ENCODE measurements around the gene DNAH14. TPM values are rescaled to one million over a fixed set of nuclear protein-coding genes. Genes with fewer than 3 reads are reported as not detected.

DNAH14 gene
- total RNA-seq, 2 donors from 2014 or later: 7.5 to 9.6 TPM

- no peaks in the 10 kb centered on the region for H3K27me3 ChIP-seq
- no peak overlapping the region for H3K27ac ChIP-seq
- TF ChIP-seq, protein P1, sequence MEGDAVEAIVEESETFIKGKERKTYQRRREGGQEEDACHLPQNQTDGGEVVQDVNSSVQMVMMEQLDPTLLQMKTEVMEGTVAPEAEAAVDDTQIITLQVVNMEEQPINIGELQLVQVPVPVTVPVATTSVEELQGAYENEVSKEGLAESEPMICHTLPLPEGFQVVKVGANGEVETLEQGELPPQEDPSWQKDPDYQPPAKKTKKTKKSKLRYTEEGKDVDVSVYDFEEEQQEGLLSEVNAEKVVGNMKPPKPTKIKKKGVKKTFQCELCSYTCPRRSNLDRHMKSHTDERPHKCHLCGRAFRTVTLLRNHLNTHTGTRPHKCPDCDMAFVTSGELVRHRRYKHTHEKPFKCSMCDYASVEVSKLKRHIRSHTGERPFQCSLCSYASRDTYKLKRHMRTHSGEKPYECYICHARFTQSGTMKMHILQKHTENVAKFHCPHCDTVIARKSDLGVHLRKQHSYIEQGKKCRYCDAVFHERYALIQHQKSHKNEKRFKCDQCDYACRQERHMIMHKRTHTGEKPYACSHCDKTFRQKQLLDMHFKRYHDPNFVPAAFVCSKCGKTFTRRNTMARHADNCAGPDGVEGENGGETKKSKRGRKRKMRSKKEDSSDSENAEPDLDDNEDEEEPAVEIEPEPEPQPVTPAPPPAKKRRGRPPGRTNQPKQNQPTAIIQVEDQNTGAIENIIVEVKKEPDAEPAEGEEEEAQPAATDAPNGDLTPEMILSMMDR (IDR thresholded peaks at IDR 0.05): no peak
- no peak overlapping the region for H3K4me3 ChIP-seq
- H3K9ac ChIP-seq (ENCODE audit: low read depth in 2 of 2, low read length in 2 of 2): no peak overlapping the region
- no peaks in the 10 kb centered on the region for H3K4me1 ChIP-seq
- H3K9me3 ChIP-seq: no peaks in the 10 kb centered on the region
- intact Hi-C loops (cut with DNase I): no loop called here
- DNase-seq: no peak
- no peaks in the 10 kb centered on the region for H3K36me3 ChIP-seq
These were observed 30.5 kb upstream of the DNAH14 start for GRCh38 chr1:224898937-224899336.

DNA sequence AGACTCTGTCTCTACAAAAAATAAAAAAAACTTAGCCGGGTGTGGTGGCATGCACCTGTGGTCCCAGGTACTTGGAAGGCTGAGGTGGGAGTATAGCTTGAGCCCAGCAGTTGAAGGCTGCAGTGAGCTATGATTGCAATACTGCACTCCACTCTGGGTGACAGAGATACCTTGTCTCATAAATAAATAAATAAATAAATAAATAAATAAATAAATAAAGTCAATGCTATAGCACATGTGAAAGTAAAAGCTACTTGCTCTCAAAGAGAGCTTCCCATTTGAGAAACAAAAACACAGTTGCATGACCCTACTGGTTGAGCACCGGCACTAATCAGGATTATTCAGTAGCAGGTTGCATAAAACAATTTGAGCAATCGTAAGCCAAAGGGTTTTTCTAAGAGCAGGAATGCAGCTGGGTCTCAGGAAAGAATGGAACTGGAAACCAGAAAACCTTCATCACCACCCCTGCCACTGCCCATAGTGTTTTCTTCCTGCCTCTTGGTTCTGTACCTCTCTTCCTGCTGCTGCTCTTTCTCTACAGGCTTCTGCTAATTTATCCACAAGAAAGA lies 29.3 kb upstream of the DNAH14 start:
- no peak for DNase-seq
- no peak overlapping the region for H3K9ac ChIP-seq (ENCODE audit: low read depth in 2 of 2, low read length in 2 of 2)
- H3K4me1 ChIP-seq: no peaks in the 10 kb centered on the region
- TF ChIP-seq, protein P1 (IDR thresholded peaks at IDR 0.05): no peak
- no peaks in the 10 kb centered on the region for H3K9me3 ChIP-seq
- H3K36me3 ChIP-seq: no peaks in the 10 kb centered on the region
- no peak overlapping the region for H3K27ac ChIP-seq
- H3K27me3 ChIP-seq: no peaks in the 10 kb centered on the region
- intact Hi-C loops (cut with DNase I): no loop called here
- no peak overlapping the region for H3K4me3 ChIP-seq

- Histone ChIP-seq H3K9me3 (no peaks in the 10 kb centered on the region), H3K4me1 (no peaks in the 10 kb centered on the region), H3K27me3 (no peaks in the 10 kb centered on the region), H3K9ac (ENCODE audit: low read depth in 2 of 2, low read length in 2 of 2) (no peak overlapping the region), H3K36me3 (no peaks in the 10 kb centered on the region), H3K4me3 (no peak overlapping the region), H3K27ac (no peak overlapping the region)
- intact Hi-C loops (cut with DNase I): no loop called here
- TF ChIP-seq, protein P1 (IDR thresholded peaks at IDR 0.05): no peak
- DNase-seq: no peak
These were observed 28.2 kb upstream of the DNAH14 start for GRCh38 chr1:224901087-224901810.

- H3K4me1 ChIP-seq: no peaks in the 10 kb centered on the region
- intact Hi-C loops (cut with DNase I): no loop called here
- no peak overlapping the region for H3K27ac ChIP-seq
- H3K36me3 ChIP-seq: no peaks in the 10 kb centered on the region
- no peak overlapping the region for H3K9ac ChIP-seq (ENCODE audit: low read depth in 2 of 2, low read length in 2 of 2)
- TF ChIP-seq, protein P1 (IDR thresholded peaks at IDR 0.05): no peak
- DNase-seq: no peak
- no peaks in the 10 kb centered on the region for H3K9me3 ChIP-seq
- H3K4me3 ChIP-seq: no peak overlapping the region
- H3K27me3 ChIP-seq: no peaks in the 10 kb centered on the region
These were observed 25.5 kb upstream of the DNAH14 start for GRCh38 chr1:224903955-224904354.

DNA sequence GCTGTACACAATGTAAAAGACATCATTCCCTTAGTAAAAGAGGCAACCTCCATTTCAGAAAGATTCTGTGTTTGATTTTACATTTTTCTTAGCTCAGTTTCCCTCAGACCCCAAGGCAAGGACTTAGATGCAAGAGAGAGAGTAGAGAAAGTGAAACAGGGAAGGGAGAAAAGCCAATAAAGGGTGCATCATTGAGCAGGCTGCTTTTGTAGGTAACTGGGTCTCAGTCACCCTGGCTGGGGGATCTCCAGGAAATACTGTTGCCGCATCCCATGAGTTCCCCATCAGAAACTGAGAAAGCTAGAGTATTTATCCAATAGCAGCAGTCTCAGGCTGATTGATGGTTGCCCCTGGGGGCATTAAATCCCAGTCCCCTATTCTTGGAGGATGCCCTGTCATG lies 23.1 kb upstream of the DNAH14 start:
- DNase-seq: no peak
- intact Hi-C loops (cut with DNase I): no loop called here

More for the DNA sequence above, 23.1 kb upstream of the DNAH14 start:
- TF ChIP-seq, protein P1 (IDR thresholded peaks at IDR 0.05): no peak
- Histone ChIP-seq H3K27me3 (no peaks in the 10 kb centered on the region), H3K27ac (no peak overlapping the region), H3K9ac (ENCODE audit: low read depth in 2 of 2, low read length in 2 of 2) (no peak overlapping the region), H3K9me3 (no peaks in the 10 kb centered on the region), H3K4me3 (no peak overlapping the region), H3K36me3 (no peaks in the 10 kb centered on the region), H3K4me1 (no peaks in the 10 kb centered on the region)
